Activated T-cell treated with anti-CD3 and anti-CD28 coated beads, Interleukin-2, amount 50 U/mL, for 72 hours (primary cell): ENCODE data around the gene ATP6V1F. TPM values are rescaled to one million over a fixed set of nuclear protein-coding genes. Genes with fewer than 3 reads are reported as not detected.

Experiments used
- ATAC-seq, 2 donors: fragments of 150-1000 bp; cut with Tn5 transposase; replicated peaks in 1 of 2; 2 replicates each; pipeline ENCODE4 v1.10.0; 2021; ENCODE audit warnings: moderate library complexity in 2 of 2, mild to moderate bottlenecking in 1 of 2
- DNase-seq, 2 donors: peaks; one replicate each; pipeline ENCODE4 v3.0.0; 2021 to 2022; ENCODE audit warnings: mixed read lengths in 1 of 2
- H3K27ac Mint-ChIP-seq: one replicate; pipeline ENCODE4 v1.8.0; 2022; ENCODE audit warnings: mild to moderate bottlenecking, moderate library complexity, mixed read lengths
- H3K27me3 Mint-ChIP-seq: one replicate; pipeline ENCODE4 v1.8.0; 2022; ENCODE audit warnings: low read depth, mixed read lengths
- H3K36me3 Mint-ChIP-seq, 2 donors: one replicate each; pipeline ENCODE4 v1.8.0; 2022; ENCODE audit warnings: mixed read lengths in 2 of 2, mild to moderate bottlenecking in 1 of 2; ENCODE audit not compliant: insufficient read depth in 2 of 2
- H3K4me1 Mint-ChIP-seq: one replicate; pipeline ENCODE4 v1.8.0; 2022; ENCODE audit warnings: low read depth, mixed read lengths
- H3K4me3 Mint-ChIP-seq, 2 donors: one replicate each; pipeline ENCODE4 v1.8.0; 2022; ENCODE audit warnings: mild to moderate bottlenecking in 2 of 2, mixed read lengths in 2 of 2, moderate library complexity in 2 of 2
- H3K9me3 Mint-ChIP-seq, 2 donors: one replicate each; pipeline ENCODE4 v1.8.0; 2022; ENCODE audit warnings: mixed read lengths in 2 of 2
- total RNA-seq, 2 donors: library from RNA; stranded (reverse); gene quantifications; one replicate each; pipeline ENCODE4 v1.2.3, GENCODE V29; 2022

The ATP6V1F gene
- total RNA-seq, 2 donors from 2014 or later, result 68.3 to 73.3 TPM

GRCh38 chr7:128891110-128891941, 28.7 kb downstream of the ATP6V1F start:
- no peaks in the 10 kb centered on the region for H3K36me3 Mint-ChIP-seq
- H3K9me3 Mint-ChIP-seq, result no peaks in the 10 kb centered on the region
- no peaks in the 10 kb centered on the region for H3K4me1 Mint-ChIP-seq
- ATAC-seq, result peak; percentile 12 to 25
- H3K27me3 Mint-ChIP-seq, result peaks cover 11% of the 10 kb centered on the region
- H3K4me3 Mint-ChIP-seq, result no peak overlapping the region
- no peak overlapping the region for H3K27ac Mint-ChIP-seq
- DNase-seq, result no peak

- Mint-ChIP-seq H3K4me3 (no peak overlapping the region), H3K27me3 (peaks cover 11% of the 10 kb centered on the region), H3K27ac (no peak overlapping the region), H3K4me1 (no peaks in the 10 kb centered on the region), H3K36me3 (no peaks in the 10 kb centered on the region), H3K9me3 (no peaks in the 10 kb centered on the region)
- DNase-seq (no peak), ATAC-seq (no peak)
Measured at GRCh38 chr7:128891942-128892269, 29.2 kb downstream of the ATP6V1F start.

- H3K4me1 Mint-ChIP-seq, result no peaks in the 10 kb centered on the region
- ATAC-seq, result no peak
- no peak overlapping the region for H3K4me3 Mint-ChIP-seq
- H3K27ac Mint-ChIP-seq, result no peak overlapping the region
- H3K36me3 Mint-ChIP-seq, result no peaks in the 10 kb centered on the region
- no peak for DNase-seq
- H3K27me3 Mint-ChIP-seq, result peaks cover 11% of the 10 kb centered on the region
- no peaks in the 10 kb centered on the region for H3K9me3 Mint-ChIP-seq
Measured at GRCh38 chr7:128892521-128893250, 30.0 kb downstream of the ATP6V1F start.

GRCh38 chr7:128893251-128894100, 30.8 kb downstream of the ATP6V1F start:
- peaks cover 2 to 3% of the 10 kb centered on the region in 2 donors for H3K36me3 Mint-ChIP-seq

GRCh38 chr7:128894101-128894440, 31.4 kb downstream of the ATP6V1F start:
- DNase-seq (no peak), ATAC-seq (no peak)
- Mint-ChIP-seq H3K27ac (no peak overlapping the region), H3K9me3 (peaks cover 0 to 2% of the 10 kb centered on the region in 2 donors), H3K4me3 (no peak overlapping the region), H3K36me3 (peaks cover 3 to 4% of the 10 kb centered on the region in 2 donors), H3K27me3 (peaks cover 17% of the 10 kb centered on the region), H3K4me1 (no peaks in the 10 kb centered on the region)

More at GRCh38 chr7:128893251-128894100, 30.8 kb downstream of the ATP6V1F start:
- Mint-ChIP-seq H3K27me3 (peaks cover 14% of the 10 kb centered on the region), H3K9me3 (peaks cover 0 to under 1% of the 10 kb centered on the region in 2 donors), H3K27ac (no peak overlapping the region), H3K4me3 (no peak overlapping the region), H3K4me1 (no peaks in the 10 kb centered on the region)
- ATAC-seq (no peak), DNase-seq (no peak)

- H3K36me3 Mint-ChIP-seq, result peaks cover 3 to 4% of the 10 kb centered on the region in 2 donors
- H3K4me3 Mint-ChIP-seq, result no peak overlapping the region
- H3K9me3 Mint-ChIP-seq, result peaks cover 0 to 2% of the 10 kb centered on the region in 2 donors
- H3K27ac Mint-ChIP-seq, result no peak overlapping the region
- DNase-seq (no peak), ATAC-seq (no peak)
- H3K27me3 Mint-ChIP-seq, result peaks cover 6% of the 10 kb centered on the region
- no peaks in the 10 kb centered on the region for H3K4me1 Mint-ChIP-seq
Measured at GRCh38 chr7:128895320-128895719, 32.7 kb downstream of the ATP6V1F start.

- no peak for ATAC-seq
Measured at GRCh38 chr7:128899392-128899791, 36.7 kb downstream of the ATP6V1F start.

GRCh38 chr7:128900237-128900636, 37.6 kb downstream of the ATP6V1F start:
- no peak for DNase-seq
- no peak overlapping the region for H3K27ac Mint-ChIP-seq
- peaks cover 3 to 4% of the 10 kb centered on the region in 2 donors for H3K36me3 Mint-ChIP-seq
- H3K4me1 Mint-ChIP-seq, result no peaks in the 10 kb centered on the region
- no peak overlapping the region for H3K4me3 Mint-ChIP-seq
- peaks cover 11% of the 10 kb centered on the region for H3K27me3 Mint-ChIP-seq
- no peak for ATAC-seq
- H3K9me3 Mint-ChIP-seq, result peaks cover 0 to 2% of the 10 kb centered on the region in 2 donors

More at GRCh38 chr7:128899392-128899791, 36.7 kb downstream of the ATP6V1F start:
- no peak for DNase-seq
- Mint-ChIP-seq H3K4me1 (no peaks in the 10 kb centered on the region), H3K27ac (no peak overlapping the region), H3K27me3 (peaks cover 11% of the 10 kb centered on the region), H3K36me3 (peaks cover 3 to 4% of the 10 kb centered on the region in 2 donors), H3K9me3 (peaks cover 0 to 2% of the 10 kb centered on the region in 2 donors), H3K4me3 (no peak overlapping the region)

- Mint-ChIP-seq H3K27ac (no peak overlapping the region), H3K9me3 (peaks cover 0 to 2% of the 10 kb centered on the region in 2 donors), H3K36me3 (peaks cover 3 to 4% of the 10 kb centered on the region in 2 donors), H3K27me3 (peaks cover 18% of the 10 kb centered on the region), H3K4me1 (no peaks in the 10 kb centered on the region), H3K4me3 (no peak overlapping the region)
- ATAC-seq (no peak), DNase-seq (no peak)
Measured at GRCh38 chr7:128902761-128903585, 40.3 kb downstream of the ATP6V1F start.

- Mint-ChIP-seq H3K4me3 (no peak overlapping the region), H3K36me3 (no peaks in the 10 kb centered on the region), H3K27me3 (peaks cover 12% of the 10 kb centered on the region)
Measured at GRCh38 chr7:128903621-128904361, 41.1 kb downstream of the ATP6V1F start.

GRCh38 chr7:128904381-128905197, 41.9 kb downstream of the ATP6V1F start:
- Mint-ChIP-seq H3K27ac (no peak overlapping the region), H3K27me3 (peaks cover 17% of the 10 kb centered on the region)
- ATAC-seq, result peak; percentile 72 to 75

More at GRCh38 chr7:128903621-128904361, 41.1 kb downstream of the ATP6V1F start:
- no peaks in the 10 kb centered on the region for H3K4me1 Mint-ChIP-seq
- no peak for ATAC-seq
- no peak for DNase-seq
- H3K9me3 Mint-ChIP-seq, result no peaks in the 10 kb centered on the region
- H3K27ac Mint-ChIP-seq, result no peak overlapping the region

More at GRCh38 chr7:128904381-128905197, 41.9 kb downstream of the ATP6V1F start:
- no peaks in the 10 kb centered on the region for H3K9me3 Mint-ChIP-seq
- peak in 1 of 2 donors; percentile 47 for DNase-seq
- H3K4me3 Mint-ChIP-seq, result no peak overlapping the region
- no peaks in the 10 kb centered on the region for H3K4me1 Mint-ChIP-seq
- no peaks in the 10 kb centered on the region for H3K36me3 Mint-ChIP-seq
